Measurements from ENCODE around the gene TNFRSF25.

The TNFRSF25 gene

GRCh38 chr1:6473974-6474814, 8.2 kb upstream of the TNFRSF25 start:
- Mint-ChIP-seq H3K36me3 (no peaks in the 10 kb centered on the region), H3K9me3 (no peaks in the 10 kb centered on the region), H3K4me1 (peaks cover 8% of the 10 kb centered on the region), H3K27ac (no peak overlapping the region), H3K4me3 (no peak overlapping the region), H3K27me3 (peaks cover 24% of the 10 kb centered on the region)
- CTCF ChIA-PET = interaction anchor here (2.6 kb wide), 1 partner anchor 28 kb away, joined by 8 read pairs; no protein-coding TSS in a partner anchor
- DNase-seq = no peak

GRCh38 chr1:6473156-6473555, 7.2 kb upstream of the TNFRSF25 start:
- no peaks in the 10 kb centered on the region for H3K9me3 Mint-ChIP-seq
- DNase-seq = no peak
- CTCF ChIA-PET = interaction anchor here (1.9 to 2.6 kb wide), 2 partner anchors 13 to 27 kb away, joined by 8 to 9 read pairs; no protein-coding TSS in a partner anchor
- no peak overlapping the region for H3K4me3 Mint-ChIP-seq
- H3K27ac Mint-ChIP-seq = no peak overlapping the region
- peaks cover 23% of the 10 kb centered on the region for H3K27me3 Mint-ChIP-seq
- H3K4me1 Mint-ChIP-seq = peaks cover 8% of the 10 kb centered on the region
- no peaks in the 10 kb centered on the region for H3K36me3 Mint-ChIP-seq

GRCh38 chr1:6472391-6472790, 6.4 kb upstream of the TNFRSF25 start:
- Mint-ChIP-seq H3K9me3 (no peaks in the 10 kb centered on the region), H3K36me3 (no peaks in the 10 kb centered on the region), H3K4me3 (no peak overlapping the region), H3K27ac (no peak overlapping the region), H3K27me3 (peaks cover 15% of the 10 kb centered on the region), H3K4me1 (peaks cover 8% of the 10 kb centered on the region)
- CTCF ChIA-PET = interaction anchor here (0.7 to 2.6 kb wide), 6 partner anchors 8 to 35 kb away, joined by 3 to 9 read pairs (median 5); no protein-coding TSS in a partner anchor
- DNase-seq = no peak

- Mint-ChIP-seq H3K36me3 (no peaks in the 10 kb centered on the region), H3K27me3 (peaks cover 11% of the 10 kb centered on the region), H3K4me1 (peaks cover 9% of the 10 kb centered on the region), H3K4me3 (no peak overlapping the region), H3K27ac (no peak overlapping the region), H3K9me3 (no peaks in the 10 kb centered on the region)
- DNase-seq = no peak
- CTCF ChIA-PET = interaction anchor here (0.7 to 2.6 kb wide), 6 partner anchors 8 to 34 kb away, joined by 3 to 9 read pairs (median 5); no protein-coding TSS in a partner anchor
Measured at GRCh38 chr1:6471970-6472368, 6.0 kb upstream of the TNFRSF25 start.

- Mint-ChIP-seq H3K36me3 (no peaks in the 10 kb centered on the region), H3K9me3 (no peaks in the 10 kb centered on the region), H3K27me3 (peaks cover 5% of the 10 kb centered on the region), H3K27ac (no peak overlapping the region), H3K4me3 (no peak overlapping the region), H3K4me1 (peaks cover 14% of the 10 kb centered on the region)
- no peak for DNase-seq
- CTCF ChIA-PET = interaction anchor here (1.0 to 1.9 kb wide), 4 partner anchors 9 to 19 kb away, joined by 3 to 9 read pairs (median 5); no protein-coding TSS in a partner anchor
Measured at GRCh38 chr1:6471086-6471969, 5.4 kb upstream of the TNFRSF25 start.

- Mint-ChIP-seq H3K4me3 (no peak overlapping the region), H3K36me3 (no peaks in the 10 kb centered on the region), H3K9me3 (no peaks in the 10 kb centered on the region), H3K27me3 (peaks cover 1% of the 10 kb centered on the region), H3K4me1 (peaks cover 15% of the 10 kb centered on the region), H3K27ac (no peak overlapping the region)
- CTCF ChIA-PET = interaction anchor here (0.7 to 1.7 kb wide), 2 partner anchors 9 to 15 kb away, joined by 3 to 4 read pairs; no protein-coding TSS in a partner anchor
- no peak for DNase-seq
Measured at GRCh38 chr1:6470132-6471085, 4.4 kb upstream of the TNFRSF25 start.

- no peak for DNase-seq
- Mint-ChIP-seq H3K36me3 (peaks cover 8% of the 10 kb centered on the region), H3K4me3 (no peak overlapping the region), H3K27me3 (no peaks in the 10 kb centered on the region), H3K4me1 (peaks cover 25% of the 10 kb centered on the region), H3K9me3 (no peaks in the 10 kb centered on the region), H3K27ac (no peak overlapping the region)
- CTCF ChIA-PET = interaction anchor here (1.2 to 1.7 kb wide), 3 partner anchors 14 to 49 kb away, joined by 3 to 4 read pairs (median 4); partner anchors contain the start of gene HES2
Measured at GRCh38 chr1:6468729-6469461, 2.9 kb upstream of the TNFRSF25 start.

- no peaks in the 10 kb centered on the region for H3K27me3 Mint-ChIP-seq
- H3K36me3 Mint-ChIP-seq = peaks cover 11% of the 10 kb centered on the region
- H3K9me3 Mint-ChIP-seq = no peaks in the 10 kb centered on the region
- no peak overlapping the region for H3K4me3 Mint-ChIP-seq
- H3K27ac Mint-ChIP-seq = no peak overlapping the region
- no peak for DNase-seq
- CTCF ChIA-PET = interaction anchor here (0.6 to 1.3 kb wide), 4 partner anchors 21 to 48 kb away, joined by 3 to 4 read pairs (median 4); partner anchors contain the start of gene HES2
- H3K4me1 Mint-ChIP-seq = peaks cover 31% of the 10 kb centered on the region
Measured at GRCh38 chr1:6467744-6468688, 2.0 kb upstream of the TNFRSF25 start.

- Mint-ChIP-seq H3K27ac (peak overlapping the region; percentile 72), H3K4me3 (no peak overlapping the region), H3K27me3 (no peaks in the 10 kb centered on the region), H3K4me1 (peaks cover 37% of the 10 kb centered on the region), H3K36me3 (peaks cover 19% of the 10 kb centered on the region), H3K9me3 (no peaks in the 10 kb centered on the region)
- CTCF ChIA-PET = interaction anchor here (0.6 to 1.2 kb wide), 2 partner anchors 23 to 24 kb away, joined by 3 to 4 read pairs; no protein-coding TSS in a partner anchor
- no peak for DNase-seq
Measured at GRCh38 chr1:6467224-6467623, 1.3 kb upstream of the TNFRSF25 start.

GRCh38 chr1:6466751-6467150, 778 bp upstream of the TNFRSF25 start:
- Mint-ChIP-seq H3K4me1 (peaks cover 40% of the 10 kb centered on the region), H3K27ac (peak overlapping the region; percentile 72), H3K27me3 (no peaks in the 10 kb centered on the region), H3K9me3 (no peaks in the 10 kb centered on the region), H3K4me3 (peak overlapping the region; percentile 86), H3K36me3 (peaks cover 24% of the 10 kb centered on the region)
- CTCF ChIA-PET = interaction anchor here (1.2 kb wide), 1 partner anchor 24 kb away, joined by 4 read pairs; no protein-coding TSS in a partner anchor
- no peak for DNase-seq

GRCh38 chr1:6465461-6466005, 440 bp downstream of the TNFRSF25 start:
- Mint-ChIP-seq H3K36me3 (peaks cover 35% of the 10 kb centered on the region), H3K4me1 (peaks cover 52% of the 10 kb centered on the region), H3K9me3 (no peaks in the 10 kb centered on the region), H3K4me3 (peak overlapping the region; percentile 86), H3K27ac (peak overlapping the region; percentile 90), H3K27me3 (no peaks in the 10 kb centered on the region)
- CTCF ChIA-PET = interaction anchor here (1.0 to 2.5 kb wide), 2 partner anchors 20 to 24 kb away, joined by 3 to 7 read pairs; no protein-coding TSS in a partner anchor
- DNase-seq = peak; percentile 68
